GM23338 (cell line): ENCODE results near the gene UAP1. TPM values are rescaled to one million over a fixed set of nuclear protein-coding genes. Genes with fewer than 3 reads are reported as not detected.

ENCODE experiments used
- ATAC-seq: fragments of 200-7000 bp; cut with Tn5 transposase; 3 replicates; pipeline ENCODE4 v1.9.1; 2020
- DNase-seq: peaks from one replicate; pipeline ENCODE4 v3.0.0-alpha.2; 2015; ENCODE audit warnings: low spot score
- H2AFZ ChIP-seq: fragments of 200-600 bp; sonication (generic); 2 replicates; pipeline ENCODE4 v1.8.0; 2016; ENCODE audit warnings: antibody characterized with exemption, mild to moderate bottlenecking, moderate library complexity
- H3F3A ChIP-seq: fragments of 200-600 bp; sonication (generic); replicated peaks from 2 replicates; pipeline ENCODE4 v1.8.0; 2017; ENCODE audit warnings: antibody characterized with exemption, mixed run types, low read depth
- H3K27ac ChIP-seq: fragments of 200-600 bp; sonication (generic); 2 replicates; pipeline ENCODE4 v1.6.1; 2016; ENCODE audit warnings: low read depth
- H3K27me3 ChIP-seq: fragments of 200-600 bp; sonication (generic); 2 replicates; pipeline ENCODE4 v1.8.0; 2016; ENCODE audit warnings: mild to moderate bottlenecking, mixed run types, moderate library complexity; ENCODE audit not compliant: insufficient read depth
- H3K36me3 ChIP-seq: fragments of 200-600 bp; sonication (generic); 2 replicates; pipeline ENCODE4 v1.8.0; 2016; ENCODE audit warnings: mild to moderate bottlenecking; ENCODE audit not compliant: insufficient read depth
- H3K4me1 ChIP-seq: fragments of 200-600 bp; sonication (generic); 2 replicates; pipeline ENCODE4 v1.8.0; 2016; ENCODE audit warnings: mild to moderate bottlenecking, moderate library complexity; ENCODE audit not compliant: insufficient read depth
- H3K4me2 ChIP-seq: fragments of 200-600 bp; sonication (generic); 2 replicates; pipeline ENCODE4 v1.7.1; 2017; ENCODE audit warnings: mixed run types
- H3K4me3 ChIP-seq: fragments of 200-600 bp; sonication (generic); 2 replicates; pipeline ENCODE4 v1.6.1; 2016; ENCODE audit warnings: mixed run types
- H3K79me2 ChIP-seq: fragments of 200-600 bp; sonication (generic); replicated peaks from 2 replicates; pipeline ENCODE4 v1.8.0; 2017; ENCODE audit warnings: mild to moderate bottlenecking; ENCODE audit not compliant: insufficient read depth
- H3K9me2 ChIP-seq: fragments of 200-600 bp; sonication (generic); 2 replicates; pipeline ENCODE4 v1.8.0; 2017; ENCODE audit not compliant: insufficient read depth
- H4K20me1 ChIP-seq: fragments of 200-600 bp; sonication (generic); replicated peaks from 2 replicates; pipeline ENCODE4 v1.8.0; 2017; ENCODE audit warnings: mild to moderate bottlenecking; ENCODE audit not compliant: insufficient read depth
- H3K27ac Mint-ChIP-seq: 2 replicates; pipeline ENCODE4 v1.8.0; 2020; ENCODE audit warnings: inconsistent platforms, mild to moderate bottlenecking, moderate library complexity, mixed read lengths
- H3K27me3 Mint-ChIP-seq: 3 replicates; pipeline ENCODE4 v1.8.0; 2022; ENCODE audit warnings: low read depth, mild to moderate bottlenecking, moderate library complexity, mixed read lengths, inconsistent platforms; ENCODE audit not compliant: insufficient read depth, poor library complexity
- H3K36me3 Mint-ChIP-seq: 3 replicates; pipeline ENCODE4 v1.8.0; 2021; ENCODE audit warnings: low read depth, mild to moderate bottlenecking, inconsistent platforms, moderate library complexity, mixed read lengths
- H3K4me1 Mint-ChIP-seq: 3 replicates; pipeline ENCODE4 v1.8.0; 2020; ENCODE audit warnings: mild to moderate bottlenecking, inconsistent platforms, mixed read lengths
- H3K4me3 Mint-ChIP-seq: 3 replicates; pipeline ENCODE4 v1.8.0; 2021; ENCODE audit warnings: moderate library complexity, mild to moderate bottlenecking, inconsistent platforms, mixed read lengths
- H3K9me3 Mint-ChIP-seq: 3 replicates; pipeline ENCODE4 v1.8.0; 2020; ENCODE audit warnings: moderate library complexity, mild to moderate bottlenecking, inconsistent platforms, mixed read lengths
- EZH2 ChIP-seq: fragments of 200-600 bp; sonication (generic); IDR thresholded peaks from one replicate; pipeline ENCODE4 v1.8.0; 2017; ENCODE audit warnings: antibody characterized with exemption, mild to moderate bottlenecking, low read depth; ENCODE audit not compliant: unreplicated experiment
- EZH2phosphoT487 ChIP-seq: fragments of 200-600 bp; sonication (generic); IDR thresholded peaks from one replicate; pipeline ENCODE4 v1.8.1; 2018; ENCODE audit warnings: antibody characterized with exemption; ENCODE audit not compliant: unreplicated experiment
- JUNB ChIP-seq: IDR thresholded peaks from one replicate; pipeline ENCODE4 v1.6.1; 2016; ENCODE audit warnings: antibody characterized with exemption; ENCODE audit not compliant: unreplicated experiment
- POLR2AphosphoS5 ChIP-seq: IDR thresholded peaks from 2 replicates; pipeline ENCODE4 v1.6.1; 2016; ENCODE audit warnings: antibody characterized with exemption, low read depth
- STAT1 ChIP-seq: IDR thresholded peaks from one replicate; pipeline ENCODE4 v1.6.1; 2016; ENCODE audit warnings: antibody characterized with exemption; ENCODE audit not compliant: unreplicated experiment
- ZNF114 ChIP-seq: fragments of 250-450 bp; sonication (Bioruptor Pico); IDR thresholded peaks from 2 replicates; pipeline ENCODE4 v1.5.0; 2020; ENCODE audit warnings: mild to moderate bottlenecking, moderate library complexity
- ZNF331 ChIP-seq: fragments of 250-450 bp; sonication (Bioruptor Pico); IDR thresholded peaks from 2 replicates; pipeline ENCODE4 v1.5.0; 2020; ENCODE audit warnings: low read depth, mild to moderate bottlenecking, moderate library complexity
- polyA plus RNA-seq: library from polyadenylated mRNA; unstranded; fragments of >200 nt; fragmentation: Nextera tagmentation; extraction: Ambion mirVana; gene quantifications from 2 replicates; pipeline ENCODE4 v1.2.1, GENCODE V29; 2016
- total RNA-seq: library from RNA; depleted of rRNA; stranded (reverse); fragments of >200 nt; shearing (Covaris generic); gene quantifications from 2 replicates; pipeline ENCODE4 v1.2.3, GENCODE V29; 2014
- TF ChIP-seq, protein P1 (sequence below), 2 experiments: fragments of 200-600 bp in 1 of 2; sonication (generic) in 1 of 2; conservative IDR thresholded peaks; 2 replicates each; pipeline versions ENCODE4 v1.5.1 to v1.6.1; 2016 to 2017; ENCODE audit warnings: antibody characterized with exemption in 2 of 2, low read depth in 2 of 2, mild to moderate bottlenecking in 2 of 2, moderate library complexity in 1 of 2
- TF ChIP-seq, protein P2 (sequence below): fragments of 250-450 bp; sonication (Bioruptor Pico); IDR thresholded peaks from 2 replicates; pipeline ENCODE4 v1.5.0; 2020; ENCODE audit warnings: mild to moderate bottlenecking, moderate library complexity
- TF ChIP-seq, protein P3 (sequence below): IDR thresholded peaks from one replicate; pipeline ENCODE4 v1.6.1; 2018; ENCODE audit warnings: antibody characterized with exemption; ENCODE audit not compliant: unreplicated experiment

Gene UAP1
- total and polyA plus RNA-seq, 2 experiments from 2014 or later: 26.7 to 33.3 TPM

DNA sequence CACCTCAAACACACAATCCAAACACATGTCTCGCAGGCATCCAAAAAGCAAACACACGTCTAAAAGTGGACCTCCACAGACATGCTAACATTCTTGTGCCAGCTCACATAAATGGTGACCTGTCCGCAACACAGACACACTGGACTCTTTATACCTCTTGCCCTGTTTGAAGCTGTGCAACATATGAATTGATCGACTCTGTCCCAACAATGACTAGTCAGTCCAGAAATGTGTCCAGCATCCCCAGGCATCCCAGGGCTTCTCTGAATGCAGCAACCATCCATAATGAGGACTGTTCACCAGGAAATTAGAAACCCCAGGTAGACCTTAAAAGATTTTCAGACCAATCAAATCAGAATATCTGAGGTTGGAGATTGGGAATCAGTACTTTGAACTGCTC, 73.9 kb downstream of the UAP1 start:
- no peaks in the 10 kb centered on the region for H3F3A ChIP-seq
- peaks cover 9% of the 10 kb centered on the region for H3K9me2 ChIP-seq
- no peaks in the 10 kb centered on the region for H3K36me3 ChIP-seq
- H3K79me2 ChIP-seq: no peaks in the 10 kb centered on the region
- Mint-ChIP-seq H3K27ac (no peak overlapping the region), H3K4me1 (peaks cover 20% of the 10 kb centered on the region), H3K9me3 (no peaks in the 10 kb centered on the region), H3K27me3 (no peaks in the 10 kb centered on the region), H3K4me3 (no peak overlapping the region), H3K36me3 (no peaks in the 10 kb centered on the region)
- DNase-seq (no peak), ATAC-seq (no peak)
- H2AFZ ChIP-seq: no peak overlapping the region
- H3K4me2 ChIP-seq: no peak overlapping the region
- no peak overlapping the region for H3K27ac ChIP-seq
- TF ChIP-seq ZNF114 (CRISPR knock-in tag): no peak
- TF ChIP-seq EZH2phosphoT487: no peak
- TF ChIP-seq ZNF331 (CRISPR knock-in tag): no peak
- H3K4me3 ChIP-seq: no peak overlapping the region
- H3K27me3 ChIP-seq: no peaks in the 10 kb centered on the region
- H3K4me1 ChIP-seq: peaks cover 12% of the 10 kb centered on the region
- no peaks in the 10 kb centered on the region for H4K20me1 ChIP-seq

DNA sequence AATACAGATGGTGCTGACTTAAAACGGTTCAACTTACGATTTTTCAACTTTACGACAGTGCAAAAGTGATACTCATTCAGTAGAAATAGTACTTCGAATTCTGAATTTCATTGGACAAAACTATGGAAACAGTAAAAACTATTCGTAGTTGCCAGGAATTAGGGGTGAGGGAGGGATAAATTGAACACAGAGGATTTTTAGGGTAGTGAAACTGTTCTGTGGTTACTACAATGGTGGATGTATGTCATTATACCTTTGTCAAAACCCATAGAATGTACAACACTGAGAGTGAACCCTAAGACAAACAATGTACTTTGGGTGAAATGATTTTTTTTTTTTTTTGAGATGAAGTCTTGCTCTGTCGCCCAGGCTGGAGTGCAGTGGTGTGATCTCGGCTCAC, 78.2 kb downstream of the UAP1 start:
- no peaks in the 10 kb centered on the region for H3K36me3 ChIP-seq
- H3K9me2 ChIP-seq: no peaks in the 10 kb centered on the region
- no peaks in the 10 kb centered on the region for H3K4me1 ChIP-seq
- H3K4me1 Mint-ChIP-seq: no peaks in the 10 kb centered on the region
- ATAC-seq (no peak), DNase-seq (no peak)
- no peaks in the 10 kb centered on the region for H3F3A ChIP-seq
- no peaks in the 10 kb centered on the region for H4K20me1 ChIP-seq
- no peaks in the 10 kb centered on the region for H3K27me3 ChIP-seq
- no peak overlapping the region for H3K4me3 Mint-ChIP-seq
- no peaks in the 10 kb centered on the region for H3K36me3 Mint-ChIP-seq
- no peak overlapping the region for H3K4me3 ChIP-seq
- H3K27ac Mint-ChIP-seq: no peak overlapping the region
- H3K79me2 ChIP-seq: no peaks in the 10 kb centered on the region
- H3K9me3 Mint-ChIP-seq: no peaks in the 10 kb centered on the region
- no peaks in the 10 kb centered on the region for H3K27me3 Mint-ChIP-seq
- H2AFZ ChIP-seq: no peak overlapping the region
- no peak overlapping the region for H3K27ac ChIP-seq
- no peak overlapping the region for H3K4me2 ChIP-seq
- TF ChIP-seq EZH2phosphoT487 (no peak), POLR2AphosphoS5 (no peak), EZH2 (no peak), STAT1 (no peak), ZNF114 (CRISPR knock-in tag) (no peak), JUNB (no peak)
- TF ChIP-seq, protein P1, sequence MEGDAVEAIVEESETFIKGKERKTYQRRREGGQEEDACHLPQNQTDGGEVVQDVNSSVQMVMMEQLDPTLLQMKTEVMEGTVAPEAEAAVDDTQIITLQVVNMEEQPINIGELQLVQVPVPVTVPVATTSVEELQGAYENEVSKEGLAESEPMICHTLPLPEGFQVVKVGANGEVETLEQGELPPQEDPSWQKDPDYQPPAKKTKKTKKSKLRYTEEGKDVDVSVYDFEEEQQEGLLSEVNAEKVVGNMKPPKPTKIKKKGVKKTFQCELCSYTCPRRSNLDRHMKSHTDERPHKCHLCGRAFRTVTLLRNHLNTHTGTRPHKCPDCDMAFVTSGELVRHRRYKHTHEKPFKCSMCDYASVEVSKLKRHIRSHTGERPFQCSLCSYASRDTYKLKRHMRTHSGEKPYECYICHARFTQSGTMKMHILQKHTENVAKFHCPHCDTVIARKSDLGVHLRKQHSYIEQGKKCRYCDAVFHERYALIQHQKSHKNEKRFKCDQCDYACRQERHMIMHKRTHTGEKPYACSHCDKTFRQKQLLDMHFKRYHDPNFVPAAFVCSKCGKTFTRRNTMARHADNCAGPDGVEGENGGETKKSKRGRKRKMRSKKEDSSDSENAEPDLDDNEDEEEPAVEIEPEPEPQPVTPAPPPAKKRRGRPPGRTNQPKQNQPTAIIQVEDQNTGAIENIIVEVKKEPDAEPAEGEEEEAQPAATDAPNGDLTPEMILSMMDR (conservative IDR thresholded peaks at IDR 0.05; ENCODE audit: low read depth in 2 of 2): no peak
- TF ChIP-seq, protein P2, sequence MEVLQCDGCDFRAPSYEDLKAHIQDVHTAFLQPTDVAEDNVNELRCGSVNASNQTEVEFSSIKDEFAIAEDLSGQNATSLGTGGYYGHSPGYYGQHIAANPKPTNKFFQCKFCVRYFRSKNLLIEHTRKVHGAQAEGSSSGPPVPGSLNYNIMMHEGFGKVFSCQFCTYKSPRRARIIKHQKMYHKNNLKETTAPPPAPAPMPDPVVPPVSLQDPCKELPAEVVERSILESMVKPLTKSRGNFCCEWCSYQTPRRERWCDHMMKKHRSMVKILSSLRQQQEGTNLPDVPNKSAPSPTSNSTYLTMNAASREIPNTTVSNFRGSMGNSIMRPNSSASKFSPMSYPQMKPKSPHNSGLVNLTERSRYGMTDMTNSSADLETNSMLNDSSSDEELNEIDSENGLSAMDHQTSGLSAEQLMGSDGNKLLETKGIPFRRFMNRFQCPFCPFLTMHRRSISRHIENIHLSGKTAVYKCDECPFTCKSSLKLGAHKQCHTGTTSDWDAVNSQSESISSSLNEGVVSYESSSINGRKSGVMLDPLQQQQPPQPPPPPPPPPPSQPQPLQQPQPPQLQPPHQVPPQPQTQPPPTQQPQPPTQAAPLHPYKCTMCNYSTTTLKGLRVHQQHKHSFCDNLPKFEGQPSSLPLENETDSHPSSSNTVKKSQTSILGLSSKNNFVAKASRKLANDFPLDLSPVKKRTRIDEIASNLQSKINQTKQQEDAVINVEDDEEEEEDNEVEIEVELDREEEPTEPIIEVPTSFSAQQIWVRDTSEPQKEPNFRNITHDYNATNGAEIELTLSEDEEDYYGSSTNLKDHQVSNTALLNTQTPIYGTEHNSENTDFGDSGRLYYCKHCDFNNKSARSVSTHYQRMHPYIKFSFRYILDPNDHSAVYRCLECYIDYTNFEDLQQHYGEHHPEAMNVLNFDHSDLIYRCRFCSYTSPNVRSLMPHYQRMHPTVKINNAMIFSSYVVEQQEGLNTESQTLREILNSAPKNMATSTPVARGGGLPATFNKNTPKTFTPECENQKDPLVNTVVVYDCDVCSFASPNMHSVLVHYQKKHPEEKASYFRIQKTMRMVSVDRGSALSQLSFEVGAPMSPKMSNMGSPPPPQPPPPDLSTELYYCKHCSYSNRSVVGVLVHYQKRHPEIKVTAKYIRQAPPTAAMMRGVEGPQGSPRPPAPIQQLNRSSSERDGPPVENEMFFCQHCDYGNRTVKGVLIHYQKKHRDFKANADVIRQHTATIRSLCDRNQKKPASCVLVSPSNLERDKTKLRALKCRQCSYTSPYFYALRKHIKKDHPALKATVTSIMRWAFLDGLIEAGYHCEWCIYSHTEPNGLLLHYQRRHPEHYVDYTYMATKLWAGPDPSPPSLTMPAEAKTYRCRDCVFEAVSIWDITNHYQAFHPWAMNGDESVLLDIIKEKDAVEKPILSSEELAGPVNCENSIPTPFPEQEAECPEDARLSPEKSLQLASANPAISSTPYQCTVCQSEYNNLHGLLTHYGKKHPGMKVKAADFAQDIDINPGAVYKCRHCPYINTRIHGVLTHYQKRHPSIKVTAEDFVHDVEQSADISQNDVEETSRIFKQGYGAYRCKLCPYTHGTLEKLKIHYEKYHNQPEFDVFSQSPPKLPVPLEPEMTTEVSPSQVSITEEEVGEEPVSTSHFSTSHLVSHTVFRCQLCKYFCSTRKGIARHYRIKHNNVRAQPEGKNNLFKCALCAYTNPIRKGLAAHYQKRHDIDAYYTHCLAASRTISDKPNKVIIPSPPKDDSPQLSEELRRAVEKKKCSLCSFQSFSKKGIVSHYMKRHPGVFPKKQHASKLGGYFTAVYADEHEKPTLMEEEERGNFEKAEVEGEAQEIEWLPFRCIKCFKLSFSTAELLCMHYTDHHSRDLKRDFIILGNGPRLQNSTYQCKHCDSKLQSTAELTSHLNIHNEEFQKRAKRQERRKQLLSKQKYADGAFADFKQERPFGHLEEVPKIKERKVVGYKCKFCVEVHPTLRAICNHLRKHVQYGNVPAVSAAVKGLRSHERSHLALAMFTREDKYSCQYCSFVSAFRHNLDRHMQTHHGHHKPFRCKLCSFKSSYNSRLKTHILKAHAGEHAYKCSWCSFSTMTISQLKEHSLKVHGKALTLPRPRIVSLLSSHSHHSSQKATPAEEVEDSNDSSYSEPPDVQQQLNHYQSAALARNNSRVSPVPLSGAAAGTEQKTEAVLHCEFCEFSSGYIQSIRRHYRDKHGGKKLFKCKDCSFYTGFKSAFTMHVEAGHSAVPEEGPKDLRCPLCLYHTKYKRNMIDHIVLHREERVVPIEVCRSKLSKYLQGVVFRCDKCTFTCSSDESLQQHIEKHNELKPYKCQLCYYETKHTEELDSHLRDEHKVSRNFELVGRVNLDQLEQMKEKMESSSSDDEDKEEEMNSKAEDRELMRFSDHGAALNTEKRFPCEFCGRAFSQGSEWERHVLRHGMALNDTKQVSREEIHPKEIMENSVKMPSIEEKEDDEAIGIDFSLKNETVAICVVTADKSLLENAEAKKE (CRISPR knock-in tag): no peak
- TF ChIP-seq, protein P3, sequence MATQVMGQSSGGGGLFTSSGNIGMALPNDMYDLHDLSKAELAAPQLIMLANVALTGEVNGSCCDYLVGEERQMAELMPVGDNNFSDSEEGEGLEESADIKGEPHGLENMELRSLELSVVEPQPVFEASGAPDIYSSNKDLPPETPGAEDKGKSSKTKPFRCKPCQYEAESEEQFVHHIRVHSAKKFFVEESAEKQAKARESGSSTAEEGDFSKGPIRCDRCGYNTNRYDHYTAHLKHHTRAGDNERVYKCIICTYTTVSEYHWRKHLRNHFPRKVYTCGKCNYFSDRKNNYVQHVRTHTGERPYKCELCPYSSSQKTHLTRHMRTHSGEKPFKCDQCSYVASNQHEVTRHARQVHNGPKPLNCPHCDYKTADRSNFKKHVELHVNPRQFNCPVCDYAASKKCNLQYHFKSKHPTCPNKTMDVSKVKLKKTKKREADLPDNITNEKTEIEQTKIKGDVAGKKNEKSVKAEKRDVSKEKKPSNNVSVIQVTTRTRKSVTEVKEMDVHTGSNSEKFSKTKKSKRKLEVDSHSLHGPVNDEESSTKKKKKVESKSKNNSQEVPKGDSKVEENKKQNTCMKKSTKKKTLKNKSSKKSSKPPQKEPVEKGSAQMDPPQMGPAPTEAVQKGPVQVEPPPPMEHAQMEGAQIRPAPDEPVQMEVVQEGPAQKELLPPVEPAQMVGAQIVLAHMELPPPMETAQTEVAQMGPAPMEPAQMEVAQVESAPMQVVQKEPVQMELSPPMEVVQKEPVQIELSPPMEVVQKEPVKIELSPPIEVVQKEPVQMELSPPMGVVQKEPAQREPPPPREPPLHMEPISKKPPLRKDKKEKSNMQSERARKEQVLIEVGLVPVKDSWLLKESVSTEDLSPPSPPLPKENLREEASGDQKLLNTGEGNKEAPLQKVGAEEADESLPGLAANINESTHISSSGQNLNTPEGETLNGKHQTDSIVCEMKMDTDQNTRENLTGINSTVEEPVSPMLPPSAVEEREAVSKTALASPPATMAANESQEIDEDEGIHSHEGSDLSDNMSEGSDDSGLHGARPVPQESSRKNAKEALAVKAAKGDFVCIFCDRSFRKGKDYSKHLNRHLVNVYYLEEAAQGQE: no peak
